ENCODE data around the gene UBE2F. TPM values are rescaled to one million over a fixed set of nuclear protein-coding genes. Genes with fewer than 3 reads are reported as not detected.

UBE2F gene
- total RNA-seq, 1 experiment from 2014 or later: 103 TPM

DNA sequence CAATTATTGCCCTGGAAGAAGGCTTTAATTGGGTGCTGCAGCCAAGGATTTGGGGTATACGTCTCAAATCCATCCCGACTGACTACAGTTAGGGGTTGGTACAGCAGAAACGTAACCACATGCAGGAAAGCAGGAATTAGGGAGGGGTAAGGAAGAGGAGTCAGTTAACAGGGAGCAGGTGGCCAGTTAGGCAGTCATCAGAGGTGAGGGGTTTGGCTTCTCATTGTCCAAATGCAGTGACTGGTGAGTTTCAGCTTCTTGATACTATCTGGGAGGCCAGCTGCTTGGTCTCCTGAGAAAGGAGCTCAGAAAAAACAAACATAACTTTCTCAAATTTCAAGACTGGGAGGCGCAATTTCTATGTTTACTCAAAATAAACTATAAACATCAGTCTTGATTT lies 38.8 kb upstream of the UBE2F start:
- intact Hi-C loops (cut with micrococcal nuclease; ENCODE audit: unreplicated experiment): no loop called here
- ChIA-PET POLR2A (ENCODE audit: unreplicated experiment) (interaction anchor here (0.6 kb wide), 1 partner anchor 67 kb away, joined by 6 read pairs; no protein-coding TSS in a partner anchor), CTCF (interaction anchor here (0.6 kb wide), 1 partner anchor 11 kb away, joined by 6 read pairs; no protein-coding TSS in a partner anchor)
- no peaks in the 10 kb centered on the region for H3K36me3 ChIP-seq (ENCODE audit: low read depth)
- no peaks in the 10 kb centered on the region for H3K79me2 ChIP-seq (ENCODE audit: low read depth)
- no peak overlapping the region for H3K4me3 ChIP-seq
- peak overlapping the region; percentile 31; the same call in 1 of the 2 replicates for H3K27ac ChIP-seq
- peaks cover 15% of the 10 kb centered on the region for H3K4me1 ChIP-seq (replicated peaks; ENCODE audit: insufficient read depth)
- no peaks in the 10 kb centered on the region for H3K27me3 ChIP-seq (ENCODE audit: insufficient read depth, low read depth)
- H3K9me2 ChIP-seq (ENCODE audit: insufficient read depth): no peaks in the 10 kb centered on the region
- TF ChIP-seq, protein P1, sequence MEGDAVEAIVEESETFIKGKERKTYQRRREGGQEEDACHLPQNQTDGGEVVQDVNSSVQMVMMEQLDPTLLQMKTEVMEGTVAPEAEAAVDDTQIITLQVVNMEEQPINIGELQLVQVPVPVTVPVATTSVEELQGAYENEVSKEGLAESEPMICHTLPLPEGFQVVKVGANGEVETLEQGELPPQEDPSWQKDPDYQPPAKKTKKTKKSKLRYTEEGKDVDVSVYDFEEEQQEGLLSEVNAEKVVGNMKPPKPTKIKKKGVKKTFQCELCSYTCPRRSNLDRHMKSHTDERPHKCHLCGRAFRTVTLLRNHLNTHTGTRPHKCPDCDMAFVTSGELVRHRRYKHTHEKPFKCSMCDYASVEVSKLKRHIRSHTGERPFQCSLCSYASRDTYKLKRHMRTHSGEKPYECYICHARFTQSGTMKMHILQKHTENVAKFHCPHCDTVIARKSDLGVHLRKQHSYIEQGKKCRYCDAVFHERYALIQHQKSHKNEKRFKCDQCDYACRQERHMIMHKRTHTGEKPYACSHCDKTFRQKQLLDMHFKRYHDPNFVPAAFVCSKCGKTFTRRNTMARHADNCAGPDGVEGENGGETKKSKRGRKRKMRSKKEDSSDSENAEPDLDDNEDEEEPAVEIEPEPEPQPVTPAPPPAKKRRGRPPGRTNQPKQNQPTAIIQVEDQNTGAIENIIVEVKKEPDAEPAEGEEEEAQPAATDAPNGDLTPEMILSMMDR (conservative IDR thresholded peaks at IDR 0.05): no peak
- TF ChIP-seq EZH2 (IDR thresholded peaks at IDR 0.05; ENCODE audit: low read depth): no peak
- H3F3A ChIP-seq (ENCODE audit: insufficient read depth, low read depth): peaks cover 10% of the 10 kb centered on the region; the same call in 1 of the 2 replicates
- 0 out of 2 replicates have a peak, but pooled peaks cover 7% of the 10 kb centered on the region for H3K9me3 ChIP-seq (ENCODE audit: insufficient read depth, low read depth)
- H4K20me1 ChIP-seq (ENCODE audit: insufficient read depth): no peaks in the 10 kb centered on the region
- H3K4me2 ChIP-seq: peak overlapping the region; percentile 32
- H2AFZ ChIP-seq: no peak overlapping the region
- no TSS peak for BruUV-seq (replicated peaks)
- DNase-seq: peak; percentile 49 to 82

DNA sequence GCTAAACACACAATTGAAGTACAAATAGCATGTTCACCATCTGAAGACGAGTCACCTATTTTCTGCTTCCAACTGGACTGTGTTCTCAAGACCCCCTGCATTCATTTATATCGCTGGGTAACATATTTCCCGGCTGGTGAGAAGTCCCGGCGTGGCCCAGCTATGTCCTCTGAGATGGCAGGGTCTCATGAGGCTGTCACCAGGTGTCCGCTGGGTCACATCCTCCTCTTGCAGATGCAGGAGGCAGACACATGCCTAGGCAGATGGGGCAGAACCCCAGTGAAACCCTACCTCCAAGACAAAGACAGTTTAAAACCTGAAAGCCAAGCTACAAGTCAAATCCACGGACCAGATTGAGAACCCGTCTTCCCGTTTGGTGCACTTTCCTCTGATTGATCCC lies 36.8 kb upstream of the UBE2F start:
- intact Hi-C loops (cut with micrococcal nuclease; ENCODE audit: unreplicated experiment): no loop called here
- CTCF ChIA-PET: no interaction called here
- no peak overlapping the region for H3K27ac ChIP-seq
- 0 out of 2 replicates have a peak, but pooled peaks cover 7% of the 10 kb centered on the region for H3K9me3 ChIP-seq (ENCODE audit: insufficient read depth, low read depth)
- no peak for DNase-seq
- peaks cover 10% of the 10 kb centered on the region; the same call in 1 of the 2 replicates for H3F3A ChIP-seq (ENCODE audit: insufficient read depth, low read depth)
- no peaks in the 10 kb centered on the region for H3K27me3 ChIP-seq (ENCODE audit: insufficient read depth, low read depth)
- no peaks in the 10 kb centered on the region for H3K9me2 ChIP-seq (ENCODE audit: insufficient read depth)
- H4K20me1 ChIP-seq (ENCODE audit: insufficient read depth): no peaks in the 10 kb centered on the region
- no TSS peak for BruUV-seq (replicated peaks)
- no peak overlapping the region for H3K4me2 ChIP-seq
- H3K4me1 ChIP-seq (replicated peaks; ENCODE audit: insufficient read depth): peaks cover 12% of the 10 kb centered on the region
- no peaks in the 10 kb centered on the region for H3K79me2 ChIP-seq (ENCODE audit: low read depth)
- no peak overlapping the region for H3K4me3 ChIP-seq
- no peak overlapping the region for H2AFZ ChIP-seq
- POLR2A ChIA-PET (ENCODE audit: unreplicated experiment): no interaction called here
- H3K36me3 ChIP-seq (ENCODE audit: low read depth): no peaks in the 10 kb centered on the region
- TF ChIP-seq EZH2 (IDR thresholded peaks at IDR 0.05; ENCODE audit: low read depth): no peak
- TF ChIP-seq, protein P1 (conservative IDR thresholded peaks at IDR 0.05): no peak

DNA sequence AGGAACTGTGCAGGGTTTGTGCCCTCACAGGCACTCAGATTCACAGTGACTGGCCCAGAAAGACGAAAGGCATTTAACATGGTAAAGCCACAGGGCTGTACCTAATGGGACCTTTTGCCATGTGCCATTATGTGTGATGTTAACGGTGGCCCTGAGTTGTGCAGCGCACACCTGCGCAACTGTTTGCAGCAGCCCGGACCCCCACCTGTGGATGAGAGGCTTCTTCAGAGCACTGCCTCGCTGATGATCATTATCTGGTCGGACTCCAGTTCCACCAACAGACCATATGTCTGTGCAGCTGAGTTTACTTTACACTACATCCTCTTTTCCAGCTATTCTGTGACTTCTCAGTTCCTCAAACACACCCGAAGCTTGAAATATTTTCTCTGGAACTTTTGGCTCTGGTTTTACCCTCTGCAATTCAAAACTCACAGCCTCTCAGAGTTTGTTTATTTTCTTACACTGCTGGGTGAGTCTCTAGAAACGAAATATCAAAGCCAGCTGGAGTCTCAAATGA lies 35.6 kb upstream of the UBE2F start:
- ChIA-PET POLR2A (ENCODE audit: unreplicated experiment) (interaction anchor here (0.6 kb wide), 1 partner anchor 329 kb away, joined by 6 read pairs; no protein-coding TSS in a partner anchor), CTCF (no interaction called here)
- Histone ChIP-seq H3K79me2 (ENCODE audit: low read depth) (no peaks in the 10 kb centered on the region), H3K27me3 (ENCODE audit: insufficient read depth, low read depth) (no peaks in the 10 kb centered on the region), H3K9me3 (ENCODE audit: insufficient read depth, low read depth) (0 out of 2 replicates have a peak, but pooled peaks cover 7% of the 10 kb centered on the region), H3K4me2 (no peak overlapping the region), H3K36me3 (ENCODE audit: low read depth) (no peaks in the 10 kb centered on the region), H4K20me1 (ENCODE audit: insufficient read depth) (no peaks in the 10 kb centered on the region), H3K9me2 (ENCODE audit: insufficient read depth) (no peaks in the 10 kb centered on the region), H3K4me1 (replicated peaks; ENCODE audit: insufficient read depth) (peaks cover 22% of the 10 kb centered on the region), H3K27ac (no peak overlapping the region), H3F3A (ENCODE audit: insufficient read depth, low read depth) (peaks cover 13% of the 10 kb centered on the region; the same call in 1 of the 2 replicates), H2AFZ (no peak overlapping the region), H3K4me3 (no peak overlapping the region)
- intact Hi-C loops (cut with micrococcal nuclease; ENCODE audit: unreplicated experiment): no loop called here
- BruUV-seq (replicated peaks): no TSS peak
- DNase-seq: no peak
- TF ChIP-seq EZH2 (IDR thresholded peaks at IDR 0.05; ENCODE audit: low read depth): no peak
- TF ChIP-seq, protein P1 (conservative IDR thresholded peaks at IDR 0.05): no peak
